CD4-positive, alpha-beta T cell treated with Interleukin-4 for 1 hour (primary cell): ENCODE results near the gene GJB2.
A peak's percentile ranks its signal among the peaks of the same experiment; 100 is the strongest.
"Not testable (repeated sequence)": the region's sequence is repeated elsewhere in the genome, so short reads cannot be mapped to it uniquely, and the experiment has no call there.

Source experiments
- DNase-seq, 2 donors: peaks; one replicate each; pipeline ENCODE4 v3.0.0-alpha.2; 2020 to 2022

The GJB2 gene

GRCh38 chr13:20165417-20166257 lies 27.1 kb downstream of the GJB2 start:
- no peak for DNase-seq

- DNase-seq, result no peak
Measured at GRCh38 chr13:20161951-20162300, 30.8 kb downstream of the GJB2 start.

GRCh38 chr13:20161275-20161950 lies 31.3 kb downstream of the GJB2 start:
- DNase-seq, result peak; percentile 57 to 72

GRCh38 chr13:20160306-20161274 lies 32.1 kb downstream of the GJB2 start, which contains the start of gene GJA3:
GJA3 (minus strand) TSS chr13:20161052; CDS start chr13:20143288, 17,764 bp downstream.
- peak; percentile 44 to 48 for DNase-seq

GRCh38 chr13:20159646-20160305 lies 33.0 kb downstream of the GJB2 start:
- DNase-seq, result no peak

GRCh38 chr13:20157151-20157796 lies 35.5 kb downstream of the GJB2 start:
- no peak for DNase-seq

GRCh38 chr13:20156702-20157101 lies 36.0 kb downstream of the GJB2 start:
- no peak for DNase-seq

GRCh38 chr13:20153290-20153689 lies 39.4 kb downstream of the GJB2 start:
- DNase-seq, result not testable (repeated sequence)

GRCh38 chr13:20151612-20152011 lies 41.1 kb downstream of the GJB2 start:
- no peak for DNase-seq

- DNase-seq, result no peak
Measured at GRCh38 chr13:20151016-20151415, 41.7 kb downstream of the GJB2 start.

- DNase-seq, result no peak
Measured at GRCh38 chr13:20150561-20150960, 42.2 kb downstream of the GJB2 start.

GRCh38 chr13:20149762-20150161 lies 43.0 kb downstream of the GJB2 start:
- no peak for DNase-seq

GRCh38 chr13:20148501-20149183 lies 44.1 kb downstream of the GJB2 start:
- no peak for DNase-seq

GRCh38 chr13:20146381-20146780 lies 46.4 kb downstream of the GJB2 start:
- no peak for DNase-seq

GRCh38 chr13:20145521-20145920 lies 47.2 kb downstream of the GJB2 start:
- no peak for DNase-seq

GRCh38 chr13:20144141-20144850 lies 48.4 kb downstream of the GJB2 start:
- no peak for DNase-seq

GRCh38 chr13:20142927-20143480 lies 49.7 kb downstream of the GJB2 start:
- DNase-seq, result no peak

GRCh38 chr13:20142023-20142926 lies 50.5 kb downstream of the GJB2 start:
- no peak for DNase-seq
